Lower leg skin (tissue), 3 donors: Measurements from ENCODE around the gene MYL7.

Source experiments
- CTCF ChIP-seq, 3 donors: fragments of 450-650 bp; IDR thresholded peaks; one replicate each; pipeline ENCODE4 v1.5.1; 2016; ENCODE audit warnings: antibody characterized with exemption in 3 of 3, mild to moderate bottlenecking in 3 of 3, moderate library complexity in 2 of 3
- POLR2A ChIP-seq, 2 donors: fragments of 450-650 bp; IDR thresholded peaks; one replicate each; pipeline ENCODE4 v1.6.1; 2016 to 2017; ENCODE audit warnings: antibody characterized with exemption in 2 of 2, mild to moderate bottlenecking in 1 of 2, moderate library complexity in 1 of 2

- TF ChIP-seq CTCF (IDR thresholded peaks at IDR 0.05), result no peak
- no peak for TF ChIP-seq POLR2A (IDR thresholded peaks at IDR 0.05)
Observed at GRCh38 chr7:44186736-44187135, 45.6 kb upstream of the MYL7 start.
